Fibroblast of skin of right biceps (primary cell): Measurements from ENCODE around the gene GADD45B.
"Not testable (repeated sequence)": the region's sequence is repeated elsewhere in the genome, so short reads cannot be mapped to it uniquely, and the experiment has no call there.

Experiments used
- DNase-seq: peaks from one replicate; pipeline ENCODE4 v3.0.0-alpha.2; 2013

The GADD45B gene

GRCh38 chr19:2444251-2445002, 31.5 kb upstream of the GADD45B start:
- no peak for DNase-seq

GRCh38 chr19:2446381-2446780, 29.5 kb upstream of the GADD45B start:
- DNase-seq = no peak

GRCh38 chr19:2449019-2449418, 26.9 kb upstream of the GADD45B start:
- peak; percentile 20 for DNase-seq

GRCh38 chr19:2451138-2451537, 24.8 kb upstream of the GADD45B start:
- DNase-seq = no peak

- no peak for DNase-seq
Observed at GRCh38 chr19:2451741-2452140, 24.2 kb upstream of the GADD45B start.

- DNase-seq = no peak
Observed at GRCh38 chr19:2453431-2454025, 22.4 kb upstream of the GADD45B start.

- no peak for DNase-seq
Observed at GRCh38 chr19:2454199-2454961, 21.5 kb upstream of the GADD45B start.

GRCh38 chr19:2454962-2455850, 20.7 kb upstream of the GADD45B start:
- no peak for DNase-seq

- DNase-seq = no peak
Observed at GRCh38 chr19:2455851-2456570, 19.9 kb upstream of the GADD45B start.

- DNase-seq = no peak
Observed at GRCh38 chr19:2457394-2458037, 18.4 kb upstream of the GADD45B start.

GRCh38 chr19:2458054-2458453, 17.9 kb upstream of the GADD45B start:
- no peak for DNase-seq

GRCh38 chr19:2458776-2459175, 17.2 kb upstream of the GADD45B start:
- DNase-seq = not testable (repeated sequence)

- DNase-seq = no peak
Observed at GRCh38 chr19:2460245-2460644, 15.7 kb upstream of the GADD45B start.

GRCh38 chr19:2461751-2462634, 13.9 kb upstream of the GADD45B start:
- DNase-seq = peak; percentile 90

- DNase-seq = peak; percentile 99
Observed at GRCh38 chr19:2462635-2463421, 13.1 kb upstream of the GADD45B start.

GRCh38 chr19:2463694-2464093, 12.2 kb upstream of the GADD45B start:
- not testable (repeated sequence) for DNase-seq

GRCh38 chr19:2464389-2464788, 11.5 kb upstream of the GADD45B start:
- no peak for DNase-seq

GRCh38 chr19:2468596-2468995, 7.3 kb upstream of the GADD45B start:
- DNase-seq = peak; percentile 43

GRCh38 chr19:2469102-2469914, 6.6 kb upstream of the GADD45B start:
- DNase-seq = peak; percentile 97
